NCI-H446 treated with DMSO at 0.1 percent for 48 hours (cell line): ENCODE results near the gene CLEC20A.
"Not testable (repeated sequence)": the region's sequence is repeated elsewhere in the genome, so short reads cannot be mapped to it uniquely, and the experiment has no call there.

Source experiments
- DNase-seq: peaks from one replicate; lab custom pipeline; 2025; lab: John Stamatoyannopoulos, UW

CLEC20A gene

GRCh38 chr1:178529364-178530036 is 32.7 kb upstream of the CLEC20A start:
- no peak for DNase-seq

DNA sequence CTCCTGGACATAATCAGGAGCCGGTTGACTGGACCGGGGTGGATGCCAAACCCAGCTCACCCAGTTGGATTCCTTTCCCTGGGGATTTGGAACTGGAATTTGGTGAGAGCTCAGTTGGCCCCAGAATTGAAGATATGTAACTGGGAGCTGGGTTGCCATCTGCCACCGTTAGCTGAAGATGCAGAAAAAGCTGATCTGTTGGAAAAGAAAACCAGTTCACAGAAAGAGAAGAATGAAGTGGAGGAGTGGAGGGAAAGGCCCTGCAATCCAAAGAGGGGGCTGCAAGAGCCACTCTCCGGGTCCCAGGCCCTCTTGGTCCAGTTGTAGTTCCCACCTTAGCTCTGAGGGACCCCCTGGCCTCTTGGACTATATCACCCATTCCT is 32.2 kb upstream of the CLEC20A start:
- DNase-seq, result peak; percentile 55

DNA sequence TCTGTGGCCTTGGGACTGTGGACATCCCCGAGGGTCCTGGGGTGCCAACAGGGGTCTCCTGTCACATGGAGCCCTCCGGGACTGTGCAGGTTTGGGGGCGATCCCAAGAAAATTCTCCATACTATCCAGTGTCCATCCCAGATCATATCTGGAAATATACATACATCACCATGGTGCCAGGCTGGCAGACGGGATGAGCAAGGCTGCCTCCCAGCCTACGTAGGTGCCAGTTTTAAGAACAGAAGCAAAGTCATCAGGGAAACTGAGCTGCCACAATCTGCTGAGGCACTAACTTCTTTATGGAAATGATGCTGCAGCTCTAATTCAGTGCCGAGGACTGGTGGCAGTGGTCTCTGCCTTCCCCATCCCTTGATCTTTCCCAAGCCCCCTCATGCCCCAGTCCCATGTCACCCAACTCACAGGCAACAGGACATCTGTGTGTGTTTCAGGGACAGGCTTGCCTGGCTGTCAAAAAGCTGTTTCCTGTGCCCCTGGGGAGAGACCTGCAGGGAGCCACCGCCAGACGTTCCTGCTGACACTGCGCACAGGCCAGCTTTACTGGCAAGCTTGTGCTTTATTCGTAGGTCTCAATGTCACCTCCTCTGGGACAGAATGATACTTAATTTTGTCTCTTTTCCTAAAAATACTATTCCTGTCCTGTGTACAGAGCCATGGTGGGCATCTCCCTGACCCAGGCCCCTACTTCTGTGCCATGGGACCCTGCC is 31.6 kb upstream of the CLEC20A start:
- DNase-seq, result peak; percentile 55

DNA sequence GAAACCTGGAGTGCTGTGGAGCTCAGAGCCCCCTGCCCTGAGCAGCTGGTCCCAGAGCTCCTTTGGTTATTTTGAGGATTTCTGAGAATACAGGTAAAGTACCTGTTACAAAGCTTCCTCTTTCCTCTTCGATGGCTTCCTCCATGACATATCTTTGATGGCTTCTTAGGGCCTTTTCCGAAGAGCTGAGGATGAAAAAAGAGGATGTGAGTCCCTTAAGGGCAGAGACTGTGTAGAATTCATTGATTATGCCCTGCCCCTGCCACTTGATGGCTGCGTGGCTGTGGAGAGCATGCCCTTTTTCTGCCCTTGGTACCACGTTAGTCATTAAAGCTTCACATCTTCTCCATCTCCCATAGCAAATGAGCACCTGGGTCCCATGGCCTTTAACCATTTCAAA is 30.4 kb upstream of the CLEC20A start:
- DNase-seq, result no peak

DNA sequence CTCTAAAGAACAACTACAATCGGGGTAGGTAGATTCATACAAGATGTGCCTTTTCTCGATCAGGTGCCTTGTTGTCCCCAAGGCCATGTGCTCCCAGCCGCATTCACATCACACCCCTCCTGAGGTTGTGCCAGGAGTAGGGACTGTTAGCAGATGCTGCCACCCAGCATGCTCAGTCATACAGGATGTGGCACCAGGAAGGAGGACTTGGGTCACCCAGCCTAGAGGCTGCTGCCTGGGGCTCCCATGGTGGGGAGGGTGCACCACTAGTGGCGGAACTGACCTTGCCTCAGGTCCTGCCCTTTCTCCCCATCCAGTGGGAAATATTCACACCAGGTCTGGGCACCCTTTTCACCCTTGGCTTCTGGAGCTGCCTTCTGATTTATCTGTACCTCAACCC is 24.5 kb upstream of the CLEC20A start:
- no peak for DNase-seq

GRCh38 chr1:178520803-178521202 is 24.0 kb upstream of the CLEC20A start:
- no peak for DNase-seq

- DNase-seq, result no peak
Measured at GRCh38 chr1:178518894-178519293, 22.1 kb upstream of the CLEC20A start.

- no peak for DNase-seq
Measured at GRCh38 chr1:178516110-178516509, 19.3 kb upstream of the CLEC20A start.

- DNase-seq, result peak; percentile 32
Measured at GRCh38 chr1:178513278-178513983, 16.7 kb upstream of the CLEC20A start.

- no peak for DNase-seq
Measured at GRCh38 chr1:178512566-178513277, 16.0 kb upstream of the CLEC20A start, which contains the start of gene TEX35. TEX35 (plus strand) TSS chr1:178513109; CDS start chr1:178513189, 80 bp downstream.

GRCh38 chr1:178510155-178510554 is 13.4 kb upstream of the CLEC20A start:
- DNase-seq, result no peak

DNA sequence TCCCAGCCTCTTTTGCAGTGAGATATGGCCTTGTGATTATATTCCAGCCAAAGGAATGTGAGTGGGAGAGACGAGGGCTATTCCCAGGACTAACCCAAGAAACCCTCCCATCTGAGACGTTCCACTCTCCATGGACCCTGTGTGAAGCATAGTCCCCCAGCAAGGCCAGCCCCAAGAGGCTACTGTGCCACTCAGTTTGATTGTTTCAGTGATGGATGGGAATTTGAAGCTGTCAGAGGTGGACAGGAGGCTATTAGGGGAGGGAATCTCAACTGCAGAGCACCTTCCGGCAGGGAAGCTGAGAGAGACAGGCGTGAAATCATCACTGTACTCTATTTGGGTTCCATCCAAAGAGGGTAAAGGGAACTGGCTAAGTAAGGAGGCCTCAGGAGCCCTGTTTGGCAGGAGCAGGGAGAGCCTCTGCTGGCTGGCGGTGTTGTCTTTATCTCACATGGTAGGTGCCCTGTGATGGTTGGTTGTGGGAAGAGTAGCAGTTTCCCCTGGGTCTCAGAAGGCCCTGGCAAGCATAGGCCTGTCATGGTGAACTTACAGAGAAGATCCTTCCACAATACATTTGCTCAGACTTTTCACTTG is 12.7 kb upstream of the CLEC20A start:
- DNase-seq, result no peak

- no peak for DNase-seq
Measured at GRCh38 chr1:178506669-178507068, 9.9 kb upstream of the CLEC20A start.

DNA sequence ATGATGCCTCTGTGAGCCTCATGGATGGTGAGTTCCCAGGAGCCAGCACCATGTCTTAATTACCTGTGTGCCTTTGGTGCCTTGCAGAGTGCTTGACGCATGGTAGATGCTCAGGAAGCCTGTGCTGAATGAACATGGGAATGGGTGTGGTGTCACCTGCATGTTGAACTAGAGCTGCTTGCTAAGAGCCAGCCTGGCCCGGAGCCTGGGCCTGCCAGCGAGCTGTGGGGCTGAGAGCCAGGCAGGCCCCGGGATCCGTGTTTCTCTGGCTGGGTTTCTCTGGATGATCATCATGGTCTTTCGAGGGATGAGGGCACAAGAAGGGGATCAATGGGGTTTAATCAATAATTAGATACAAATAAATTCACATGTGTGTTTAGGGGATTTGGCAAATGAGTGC is 9.4 kb upstream of the CLEC20A start:
- DNase-seq, result no peak

GRCh38 chr1:178504286-178504685 is 7.5 kb upstream of the CLEC20A start:
- no peak for DNase-seq

DNA sequence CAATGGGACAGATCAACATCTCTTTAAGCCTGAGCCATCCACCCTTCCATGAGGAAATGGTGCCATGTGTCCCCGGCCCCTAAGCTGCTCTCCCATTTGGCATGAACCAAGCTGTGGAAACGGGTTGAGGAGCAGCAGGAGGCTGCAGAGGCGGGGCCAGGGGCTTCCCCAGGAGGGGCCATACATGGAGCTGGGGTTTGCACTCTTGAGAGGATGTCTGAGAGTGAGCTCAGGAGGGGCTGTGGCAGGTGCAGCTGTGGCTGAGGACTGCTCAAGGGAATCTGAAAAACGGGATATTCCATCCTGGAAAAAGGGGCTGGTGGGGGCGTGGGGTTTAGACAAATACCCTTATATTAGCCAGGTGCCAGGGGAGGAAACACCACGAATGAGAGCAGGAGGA is 7.1 kb upstream of the CLEC20A start:
- no peak for DNase-seq

DNA sequence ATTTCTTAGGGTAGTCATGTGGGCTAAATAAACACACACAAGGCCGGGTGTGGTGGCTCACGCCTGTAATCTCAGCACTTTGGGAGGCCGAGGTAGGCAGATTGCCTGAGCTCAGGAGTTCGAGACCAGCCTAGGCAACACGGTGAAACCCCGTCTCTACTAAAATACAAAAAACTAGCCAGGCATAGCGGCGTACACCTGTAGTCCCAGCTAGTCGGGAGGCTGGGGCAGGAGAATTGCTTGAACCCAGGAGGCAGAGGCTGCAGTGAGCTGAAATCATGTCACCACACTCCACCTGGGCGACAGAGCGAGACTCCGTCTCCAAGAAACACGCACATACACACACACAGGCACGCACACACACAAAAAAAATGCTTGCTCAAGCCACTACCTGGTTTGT is 6.6 kb upstream of the CLEC20A start:
- DNase-seq, result not testable (repeated sequence)

- no peak for DNase-seq
Measured at GRCh38 chr1:178502856-178503255, 6.1 kb upstream of the CLEC20A start.

DNA sequence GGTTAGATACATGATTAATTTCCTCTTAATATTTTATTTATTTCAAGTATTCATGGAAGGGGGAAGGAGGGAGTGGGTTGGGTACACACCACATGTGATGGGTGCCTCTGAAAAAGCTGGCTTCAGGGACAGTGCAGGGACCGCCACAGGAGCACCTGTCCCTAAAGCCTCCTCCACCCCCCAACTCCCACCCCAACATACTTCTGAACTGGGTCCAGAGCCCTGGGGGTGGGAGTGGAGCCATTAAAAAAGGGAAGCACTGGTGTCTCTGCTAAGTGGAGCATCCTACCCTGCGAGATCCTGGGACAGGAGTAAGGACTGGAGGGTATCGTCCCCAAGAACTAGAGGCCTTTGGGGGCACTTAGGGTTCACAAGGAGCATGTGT is 5.6 kb upstream of the CLEC20A start:
- no peak for DNase-seq

DNA sequence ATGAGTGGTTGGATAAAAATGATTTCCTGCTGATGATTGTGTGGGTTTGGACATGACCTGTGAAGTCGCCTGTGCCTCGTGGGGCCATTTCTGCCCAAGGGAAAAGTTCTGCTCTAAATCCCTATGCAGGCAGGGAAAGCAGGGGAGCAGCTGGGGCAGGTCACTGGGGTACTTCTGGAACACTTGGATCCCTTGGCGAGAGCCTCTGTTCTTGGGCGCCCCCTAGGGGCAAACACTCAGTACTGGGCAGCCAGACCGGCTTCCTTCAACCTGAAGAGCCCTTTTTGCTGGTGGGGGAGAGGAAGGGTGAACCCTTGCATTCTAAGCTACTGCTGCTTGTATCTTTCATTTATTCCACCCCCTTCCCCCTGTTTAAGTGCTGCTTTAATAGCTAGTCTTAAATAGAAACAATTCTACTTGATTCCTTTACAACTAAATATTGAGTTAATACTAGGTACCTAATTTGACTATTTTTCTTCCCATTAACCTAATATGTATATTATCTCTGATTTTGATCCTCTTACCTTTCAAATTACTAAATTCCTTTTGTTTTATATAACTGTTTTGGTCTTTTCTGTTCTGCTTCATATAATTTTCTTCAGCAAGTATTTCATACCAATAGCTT is 5.1 kb upstream of the CLEC20A start:
- peak; percentile 23 for DNase-seq

- DNase-seq, result no peak
Measured at GRCh38 chr1:178500936-178501554, 4.3 kb upstream of the CLEC20A start.
